ENCODE measurements around the gene SKIDA1. TPM values are rescaled to one million over a fixed set of nuclear protein-coding genes. Genes with fewer than 3 reads are reported as not detected.

The SKIDA1 gene
- total RNA-seq, 3 donors from 2014 or later (not counting 1 experiment from before 2014, with no cell fraction given): not detected

- no peak for TF ChIP-seq CTCF (IDR thresholded peaks at IDR 0.05)
- Histone ChIP-seq H3K4me3 (ENCODE audit: low read length) (no peak overlapping the region), H3K9me3 (ENCODE audit: control insufficient read depth, insufficient read depth, low read length) (no peaks in the 10 kb centered on the region), H3K4me1 (ENCODE audit: control insufficient read depth, insufficient read depth, low read length) (peaks cover 33% of the 10 kb centered on the region), H3K36me3 (ENCODE audit: control insufficient read depth, insufficient read depth, low read length) (no peaks in the 10 kb centered on the region), H3K27me3 (ENCODE audit: control insufficient read depth, insufficient read depth, low read length) (peaks cover 47% of the 10 kb centered on the region), H3K27ac (ENCODE audit: low read length) (no peak overlapping the region)
- no peak overlapping the region for H3K27ac Mint-ChIP-seq
- DNase-seq: no peak
- H3K4me3 Mint-ChIP-seq: peak overlapping the region; percentile 13
- peaks cover 32 to 35% of the 10 kb centered on the region in 2 donors for H3K4me1 Mint-ChIP-seq
- no peak for ATAC-seq
- no peaks in the 10 kb centered on the region for H3K9me3 Mint-ChIP-seq
- peaks cover 5% of the 10 kb centered on the region for H3K36me3 Mint-ChIP-seq
- WGBS (ENCODE audit: insufficient coverage): 85% methylated on average over 4 of the region's 7 CpGs
- H3K27me3 Mint-ChIP-seq (ENCODE audit: low read depth in 2 of 2): peaks cover 55 to 89% of the 10 kb centered on the region in 2 donors
- intact Hi-C loops (cut with micrococcal nuclease): loop anchor here (5.0 kb wide), 1 partner anchor 703 kb away; no protein-coding TSS in a partner anchor
Measured at GRCh38 chr10:21524131-21524525, 1.4 kb downstream of the SKIDA1 start.

GRCh38 chr10:21523557-21524008, 1.9 kb downstream of the SKIDA1 start:
- TF ChIP-seq CTCF (IDR thresholded peaks at IDR 0.05): no peak
- H3K4me3 Mint-ChIP-seq: peak overlapping the region; percentile 26
- ATAC-seq (no peak), DNase-seq (no peak)
- Histone ChIP-seq H3K27me3 (ENCODE audit: control insufficient read depth, insufficient read depth, low read length) (peaks cover 51% of the 10 kb centered on the region), H3K27ac (ENCODE audit: low read length) (no peak overlapping the region), H3K4me1 (ENCODE audit: control insufficient read depth, insufficient read depth, low read length) (peaks cover 38% of the 10 kb centered on the region), H3K36me3 (ENCODE audit: control insufficient read depth, insufficient read depth, low read length) (no peaks in the 10 kb centered on the region), H3K9me3 (ENCODE audit: control insufficient read depth, insufficient read depth, low read length) (no peaks in the 10 kb centered on the region), H3K4me3 (ENCODE audit: low read length) (no peak overlapping the region)
- 80% methylated on average over 3 of the region's 3 CpGs for WGBS (ENCODE audit: insufficient coverage)
- no peak overlapping the region for H3K27ac Mint-ChIP-seq
- peaks cover 32 to 35% of the 10 kb centered on the region in 2 donors for H3K4me1 Mint-ChIP-seq
- H3K9me3 Mint-ChIP-seq: no peaks in the 10 kb centered on the region
- H3K27me3 Mint-ChIP-seq (ENCODE audit: low read depth in 2 of 2): peaks cover 58 to 89% of the 10 kb centered on the region in 2 donors
- peaks cover 5% of the 10 kb centered on the region for H3K36me3 Mint-ChIP-seq
- intact Hi-C loops (cut with micrococcal nuclease): loop anchor here (5.0 kb wide), 1 partner anchor 704 kb away; no protein-coding TSS in a partner anchor

- no peak for ATAC-seq
- no peak for TF ChIP-seq CTCF (IDR thresholded peaks at IDR 0.05)
- no peak for DNase-seq
- H3K4me3 Mint-ChIP-seq: no peak overlapping the region
- Histone ChIP-seq H3K27ac (ENCODE audit: low read length) (no peak overlapping the region), H3K36me3 (ENCODE audit: control insufficient read depth, insufficient read depth, low read length) (no peaks in the 10 kb centered on the region), H3K4me1 (ENCODE audit: control insufficient read depth, insufficient read depth, low read length) (peaks cover 43% of the 10 kb centered on the region), H3K9me3 (ENCODE audit: control insufficient read depth, insufficient read depth, low read length) (no peaks in the 10 kb centered on the region), H3K4me3 (ENCODE audit: low read length) (no peak overlapping the region), H3K27me3 (ENCODE audit: control insufficient read depth, insufficient read depth, low read length) (peaks cover 52% of the 10 kb centered on the region)
- H3K36me3 Mint-ChIP-seq: peaks cover 5% of the 10 kb centered on the region
- H3K4me1 Mint-ChIP-seq: peaks cover 39 to 43% of the 10 kb centered on the region in 2 donors
- H3K9me3 Mint-ChIP-seq: no peaks in the 10 kb centered on the region
- intact Hi-C loops (cut with micrococcal nuclease): loop anchor here (5.0 kb wide), 1 partner anchor 704 kb away; no protein-coding TSS in a partner anchor
- peaks cover 65 to 89% of the 10 kb centered on the region in 2 donors for H3K27me3 Mint-ChIP-seq (ENCODE audit: low read depth in 2 of 2)
- no CpG with 5 or more reads among the region's 1 CpG for WGBS (ENCODE audit: insufficient coverage)
- H3K27ac Mint-ChIP-seq: no peak overlapping the region
Measured at GRCh38 chr10:21522631-21523406, 2.7 kb downstream of the SKIDA1 start.
